ENCODE results near the gene ABCC6. TPM values are rescaled to one million over a fixed set of nuclear protein-coding genes. Genes with fewer than 3 reads are reported as not detected.

Gene ABCC6
- total and polyA plus RNA-seq, 2 of the 13 experiments (the other 11 are each of a cell fraction or from before 2014, with no cell fraction given), result 82.4 to 105 TPM

GRCh38 chr16:16143038-16143763 is 80.1 kb downstream of the ABCC6 start:
- Histone ChIP-seq H3K4me3 (replicated peaks in 1 of 3; ENCODE audit: insufficient read depth in 1 of 3, low read depth in 2 of 3, low read length in 3 of 3) (no peak overlapping the region), H3K27me3 (ENCODE audit: control insufficient read depth in 1 of 2, insufficient read depth in 2 of 2, low read length in 2 of 2) (no peaks in the 10 kb centered on the region), H2AFZ (ENCODE audit: low read length) (no peak overlapping the region), H3K36me3 (replicated peaks in 1 of 2; ENCODE audit: control insufficient read depth in 1 of 2, insufficient read depth in 2 of 2, low read length in 2 of 2) (peaks cover 22 to 40% of the 10 kb centered on the region in 2 experiments), H3K9me3 (ENCODE audit: low read length) (no peaks in the 10 kb centered on the region), H3K27ac (ENCODE audit: extremely low read length, insufficient read depth, low read length) (no peak overlapping the region), H3K4me1 (ENCODE audit: insufficient read depth, low read length) (peaks cover 17% of the 10 kb centered on the region), H3K4me2 (ENCODE audit: low read depth, low read length) (no peak overlapping the region), H4K20me1 (ENCODE audit: insufficient read depth, low read length) (peaks cover 3% of the 10 kb centered on the region; the same call in 1 of the 2 replicates), H3K79me2 (ENCODE audit: insufficient read depth, low read length) (no peaks in the 10 kb centered on the region), H3K9ac (ENCODE audit: insufficient read depth, low read depth, low read length) (no peak overlapping the region)
- intact Hi-C loops (cut with micrococcal nuclease; ENCODE audit: unreplicated experiment) (no loop called here), in situ Hi-C loops (cut with HindIII; ENCODE audit: extremely low pct_ligation_motif_present, low pct_unique_long_range_greater_than_20kb) (no loop called here)
- FAIRE-seq (peak; percentile 58), ATAC-seq (peak; percentile 28), DNase-seq (ENCODE audit: low spot score) (peak; percentile 65)
- POLR2A ChIA-PET, result no interaction called here
- no TSS peak for BruUV-seq (replicated peaks)
- 92% methylated on average over 15 of the region's 15 CpGs for WGBS (ENCODE audit: low lambda C conversion rate)
- CTCF ChIA-PET (ENCODE audit: low intra/inter-chr PET ratio, low total read pairs), result interaction anchor here (1.2 kb wide), 1 partner anchor 365 kb away, joined by 3 read pairs; no protein-coding TSS in a partner anchor
- TF ChIP-seq ZNF160 (CRISPR knock-in tag; IDR thresholded peaks at IDR 0.05), result no peak
- TF ChIP-seq SP5 (CRISPR knock-in tag; IDR thresholded peaks at IDR 0.05; ENCODE audit: borderline replicate concordance, low read depth), result no peak
- TF ChIP-seq ZNF570 (CRISPR knock-in tag; IDR thresholded peaks at IDR 0.05; ENCODE audit: borderline replicate concordance), result no peak
- no peak for TF ChIP-seq PRPF4 (IDR thresholded peaks at IDR 0.05; ENCODE audit: low read depth, low read length, poor library complexity, severe bottlenecking)
- no peak for TF ChIP-seq ZNF619 (CRISPR knock-in tag; IDR thresholded peaks at IDR 0.05)
- TF ChIP-seq STAG1 (CRISPR knock-in tag; IDR thresholded peaks at IDR 0.05), result 0 out of 2 replicates have a peak, but pooled peaks have one; percentile 21
- TF ChIP-seq ARID2 (CRISPR knock-in tag; IDR thresholded peaks at IDR 0.05; ENCODE audit: borderline replicate concordance), result no peak
- no peak for TF ChIP-seq ZFX (CRISPR knock-in tag; IDR thresholded peaks at IDR 0.05; ENCODE audit: low read depth)
- TF ChIP-seq SRF (IDR thresholded peaks at IDR 0.05; ENCODE audit: low read depth, low read length), result peak; percentile 75; the same call in 1 of the 2 replicates
- no peak for TF ChIP-seq NR2F1 (CRISPR knock-in tag; IDR thresholded peaks at IDR 0.05)
- peak; percentile 44; the same call in 1 of the 2 replicates for TF ChIP-seq CEBPG (CRISPR knock-in tag; IDR thresholded peaks at IDR 0.05)
- no peak for TF ChIP-seq MAFF (IDR thresholded peaks at IDR 0.05; ENCODE audit: low read depth, low read length)
- no peak for TF ChIP-seq TCF7 (IDR thresholded peaks at IDR 0.05; ENCODE audit: low read depth)
- TF ChIP-seq ZNF782 (CRISPR knock-in tag; IDR thresholded peaks at IDR 0.05; ENCODE audit: borderline replicate concordance), result no peak
- TF ChIP-seq ZSCAN25 (CRISPR knock-in tag; IDR thresholded peaks at IDR 0.05), result no peak
- TF ChIP-seq ZFP37 (CRISPR knock-in tag; IDR thresholded peaks at IDR 0.05; ENCODE audit: borderline replicate concordance), result no peak
- no peak for TF ChIP-seq ZNF577 (CRISPR knock-in tag; IDR thresholded peaks at IDR 0.05; ENCODE audit: borderline replicate concordance, low read depth)
- TF ChIP-seq XRCC5 (optimal IDR thresholded peaks at IDR 0.05; ENCODE audit: low read length), result peak; percentile 69
- no peak for TF ChIP-seq ZNF609 (CRISPR knock-in tag; IDR thresholded peaks at IDR 0.05; ENCODE audit: borderline replicate concordance)
- TF ChIP-seq ZNF747 (CRISPR knock-in tag; IDR thresholded peaks at IDR 0.05; ENCODE audit: borderline replicate concordance), result no peak
- TF ChIP-seq HOXA5 (CRISPR knock-in tag; IDR thresholded peaks at IDR 0.05), result no peak
- no peak for TF ChIP-seq ZNF549 (CRISPR knock-in tag; IDR thresholded peaks at IDR 0.05)

All from HepG2 (cell line).